ENCODE data around the gene THRB.

THRB gene

GRCh38 chr3:24258260-24258659 lies 236.4 kb downstream of the THRB start:
- no peak for DNase-seq

GRCh38 chr3:24255414-24255813 lies 239.2 kb downstream of the THRB start:
- DNase-seq: no peak

- no peak for DNase-seq
Measured at GRCh38 chr3:24254649-24255048, 240.0 kb downstream of the THRB start.

GRCh38 chr3:24253336-24253735 lies 241.3 kb downstream of the THRB start:
- DNase-seq: no peak

- no peak for DNase-seq
Measured at GRCh38 chr3:24249523-24249922, 245.1 kb downstream of the THRB start.

- no peak for DNase-seq
Measured at GRCh38 chr3:24245056-24245455, 249.6 kb downstream of the THRB start.

GRCh38 chr3:24244491-24244890 lies 250.2 kb downstream of the THRB start:
- no peak for DNase-seq

GRCh38 chr3:24242012-24242698 lies 252.5 kb downstream of the THRB start:
- DNase-seq: no peak

- DNase-seq: no peak
Measured at GRCh38 chr3:24240306-24240705, 254.3 kb downstream of the THRB start.

- no peak for DNase-seq
Measured at GRCh38 chr3:24237971-24238706, 256.5 kb downstream of the THRB start.

- no peak for DNase-seq
Measured at GRCh38 chr3:24235121-24235520, 259.5 kb downstream of the THRB start.

GRCh38 chr3:24232784-24233183 lies 261.9 kb downstream of the THRB start:
- no peak for DNase-seq

GRCh38 chr3:24229468-24230221 lies 265.0 kb downstream of the THRB start:
- DNase-seq: no peak

- DNase-seq: no peak
Measured at GRCh38 chr3:24227635-24228034, 267.0 kb downstream of the THRB start.

GRCh38 chr3:24226397-24226796 lies 268.3 kb downstream of the THRB start:
- no peak for DNase-seq

- no peak for DNase-seq
Measured at GRCh38 chr3:24225385-24225950, 269.2 kb downstream of the THRB start.

- no peak for DNase-seq
Measured at GRCh38 chr3:24224666-24225384, 269.8 kb downstream of the THRB start.

GRCh38 chr3:24222165-24222805 lies 272.4 kb downstream of the THRB start:
- DNase-seq: no peak

GRCh38 chr3:24220859-24221657 lies 273.6 kb downstream of the THRB start:
- no peak for DNase-seq

GRCh38 chr3:24215502-24215901 lies 279.1 kb downstream of the THRB start:
- no peak for DNase-seq

- no peak for DNase-seq
Measured at GRCh38 chr3:24211381-24211780, 283.3 kb downstream of the THRB start.

Data from activated CD4-positive, CD25-positive, alpha-beta regulatory T cell treated with anti-CD3 and anti-CD28 coated beads, Interleukin-2, amount 50 U/mL, for 72 hours (primary cell).